KMS-11 (cell line): Measurements from ENCODE around the gene PAPPA2.

Experiments used
- H2AFZ ChIP-seq: fragments of 200-600 bp; sonication (generic); 2 replicates; pipeline ENCODE4 v1.6.1; 2016; ENCODE audit warnings: antibody characterized with exemption, mixed run types, low read depth
- H3K27ac ChIP-seq: fragments of 200-600 bp; sonication (generic); 2 replicates; pipeline ENCODE4 v1.6.1; 2016; ENCODE audit warnings: mild to moderate bottlenecking, mixed run types
- H3K27me3 ChIP-seq: fragments of 200-600 bp; sonication (generic); 2 replicates; pipeline ENCODE4 v1.6.1; 2017; ENCODE audit warnings: mild to moderate bottlenecking, low read depth, mixed run types, moderate library complexity; ENCODE audit not compliant: insufficient read depth
- H3K36me3 ChIP-seq: fragments of 200-600 bp; sonication (generic); 2 replicates; pipeline ENCODE4 v1.6.1; 2017; ENCODE audit warnings: mild to moderate bottlenecking, mixed run types; ENCODE audit not compliant: insufficient read depth
- H3K4me1 ChIP-seq: fragments of 200-600 bp; sonication (generic); 2 replicates; pipeline ENCODE4 v1.6.1; 2016; ENCODE audit warnings: mild to moderate bottlenecking, low read depth, mixed run types; ENCODE audit not compliant: poor library complexity, severe bottlenecking
- H3K4me2 ChIP-seq: fragments of 200-600 bp; sonication (generic); 2 replicates; pipeline ENCODE4 v1.7.0; 2016; ENCODE audit warnings: mild to moderate bottlenecking, mixed run types
- H3K4me3 ChIP-seq: fragments of 200-600 bp; sonication (generic); IDR thresholded peaks from 2 replicates; pipeline ENCODE4 v1.6.1; 2017; ENCODE audit warnings: low read depth, low read length, mixed read lengths; ENCODE audit not compliant: insufficient read depth
- H3K79me2 ChIP-seq: fragments of 200-600 bp; sonication (generic); 2 replicates; pipeline ENCODE4 v1.6.1; 2016; ENCODE audit warnings: low read depth, mixed run types; ENCODE audit not compliant: insufficient read depth
- H3K9ac ChIP-seq: fragments of 200-600 bp; sonication (generic); 2 replicates; pipeline ENCODE4 v1.6.1; 2016; ENCODE audit warnings: mild to moderate bottlenecking, mixed run types
- H4K20me1 ChIP-seq: fragments of 200-600 bp; sonication (generic); 2 replicates; pipeline ENCODE4 v1.6.1; 2016; ENCODE audit warnings: mild to moderate bottlenecking, mixed run types; ENCODE audit not compliant: insufficient read depth
- CTCF ChIP-seq: fragments of 200-600 bp; sonication (generic); conservative IDR thresholded peaks from 2 replicates; pipeline ENCODE4 v1.6.1; 2017; ENCODE audit warnings: low read depth, mild to moderate bottlenecking, antibody characterized with exemption, low read length, moderate library complexity, mixed read lengths

PAPPA2 gene

DNA sequence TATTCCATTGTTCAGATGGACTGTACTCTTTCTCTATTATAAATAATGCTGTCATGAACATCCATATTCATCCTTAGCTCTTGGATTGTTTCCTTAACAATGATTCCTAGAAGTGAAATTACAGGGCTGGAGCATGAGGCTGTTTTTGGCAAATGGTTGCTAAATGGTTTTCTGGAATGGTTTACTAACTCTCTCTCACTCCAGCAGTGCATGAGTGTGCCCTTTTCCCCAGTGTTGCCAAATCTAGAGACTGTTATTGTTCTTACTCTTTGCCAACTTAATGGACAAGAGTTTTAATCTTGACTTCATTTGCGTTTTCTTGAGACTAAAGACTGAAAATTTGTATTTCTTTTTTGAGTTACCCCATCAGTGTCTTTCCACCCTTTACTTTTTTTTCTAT, 113.0 kb downstream of the PAPPA2 start:
- H3K36me3 ChIP-seq, result no peaks in the 10 kb centered on the region
- H3K79me2 ChIP-seq, result no peaks in the 10 kb centered on the region
- no peak for TF ChIP-seq CTCF
- H3K4me1 ChIP-seq, result no peaks in the 10 kb centered on the region
- no peaks in the 10 kb centered on the region for H4K20me1 ChIP-seq
- no peak overlapping the region for H3K9ac ChIP-seq
- H3K4me2 ChIP-seq, result no peak overlapping the region
- no peak overlapping the region for H2AFZ ChIP-seq
- H3K27me3 ChIP-seq, result no peaks in the 10 kb centered on the region
- H3K4me3 ChIP-seq, result no peak overlapping the region
- no peak overlapping the region for H3K27ac ChIP-seq

DNA sequence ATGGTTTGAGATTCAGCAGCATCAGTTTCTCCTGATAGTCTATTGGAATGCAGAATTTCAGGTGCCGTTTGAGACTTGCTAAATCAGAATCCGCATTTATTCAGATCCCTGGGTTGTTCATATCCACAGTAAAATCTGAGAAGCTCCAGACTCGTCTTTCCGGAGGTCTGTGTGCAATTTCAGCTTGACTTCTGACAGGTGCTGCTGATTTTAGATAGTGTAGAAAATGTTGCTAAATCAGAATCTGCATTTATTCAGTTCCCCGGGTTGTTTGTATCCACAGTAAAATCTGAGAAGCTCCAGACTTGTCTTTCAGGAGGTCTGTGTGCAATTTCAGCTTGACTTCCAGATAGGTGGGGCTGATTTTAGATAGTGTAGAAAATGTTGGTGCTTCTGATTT, 113.7 kb downstream of the PAPPA2 start:
- Histone ChIP-seq H3K79me2 (no peaks in the 10 kb centered on the region), H3K9ac (no peak overlapping the region), H3K27me3 (no peaks in the 10 kb centered on the region), H3K27ac (no peak overlapping the region), H4K20me1 (no peaks in the 10 kb centered on the region), H3K4me2 (no peak overlapping the region), H3K36me3 (no peaks in the 10 kb centered on the region), H3K4me1 (no peaks in the 10 kb centered on the region), H3K4me3 (no peak overlapping the region), H2AFZ (no peak overlapping the region)
- no peak for TF ChIP-seq CTCF

GRCh38 chr1:176577646-176578197, 114.7 kb downstream of the PAPPA2 start:
- Histone ChIP-seq H3K79me2 (no peaks in the 10 kb centered on the region), H3K4me2 (no peak overlapping the region), H3K27ac (no peak overlapping the region), H3K36me3 (no peaks in the 10 kb centered on the region), H2AFZ (no peak overlapping the region), H3K4me1 (no peaks in the 10 kb centered on the region), H3K27me3 (no peaks in the 10 kb centered on the region), H3K9ac (no peak overlapping the region), H3K4me3 (no peak overlapping the region), H4K20me1 (no peaks in the 10 kb centered on the region)
- no peak for TF ChIP-seq CTCF

GRCh38 chr1:176579087-176579486, 116.1 kb downstream of the PAPPA2 start:
- Histone ChIP-seq H3K4me2 (no peak overlapping the region), H3K36me3 (no peaks in the 10 kb centered on the region), H3K79me2 (no peaks in the 10 kb centered on the region), H3K27me3 (no peaks in the 10 kb centered on the region), H3K9ac (no peak overlapping the region), H3K4me3 (no peak overlapping the region), H3K27ac (no peak overlapping the region), H4K20me1 (no peaks in the 10 kb centered on the region), H3K4me1 (no peaks in the 10 kb centered on the region), H2AFZ (no peak overlapping the region)
- no peak for TF ChIP-seq CTCF
